ENCODE data around the gene JMJD6. TPM values are rescaled to one million over a fixed set of nuclear protein-coding genes. Genes with fewer than 3 reads are reported as not detected.

JMJD6 gene
- total RNA-seq, 1 experiment from 2014 or later = 28.9 TPM

GRCh38 chr17:76737676-76738467 is 11.5 kb upstream of the JMJD6 start, which contains the start of gene MFSD11:
Gene MFSD11, plus strand, starts transcription at chr17:76738119. Its CDS starts 234 bp downstream, at chr17:76738353.
- TF ChIP-seq, protein P1, sequence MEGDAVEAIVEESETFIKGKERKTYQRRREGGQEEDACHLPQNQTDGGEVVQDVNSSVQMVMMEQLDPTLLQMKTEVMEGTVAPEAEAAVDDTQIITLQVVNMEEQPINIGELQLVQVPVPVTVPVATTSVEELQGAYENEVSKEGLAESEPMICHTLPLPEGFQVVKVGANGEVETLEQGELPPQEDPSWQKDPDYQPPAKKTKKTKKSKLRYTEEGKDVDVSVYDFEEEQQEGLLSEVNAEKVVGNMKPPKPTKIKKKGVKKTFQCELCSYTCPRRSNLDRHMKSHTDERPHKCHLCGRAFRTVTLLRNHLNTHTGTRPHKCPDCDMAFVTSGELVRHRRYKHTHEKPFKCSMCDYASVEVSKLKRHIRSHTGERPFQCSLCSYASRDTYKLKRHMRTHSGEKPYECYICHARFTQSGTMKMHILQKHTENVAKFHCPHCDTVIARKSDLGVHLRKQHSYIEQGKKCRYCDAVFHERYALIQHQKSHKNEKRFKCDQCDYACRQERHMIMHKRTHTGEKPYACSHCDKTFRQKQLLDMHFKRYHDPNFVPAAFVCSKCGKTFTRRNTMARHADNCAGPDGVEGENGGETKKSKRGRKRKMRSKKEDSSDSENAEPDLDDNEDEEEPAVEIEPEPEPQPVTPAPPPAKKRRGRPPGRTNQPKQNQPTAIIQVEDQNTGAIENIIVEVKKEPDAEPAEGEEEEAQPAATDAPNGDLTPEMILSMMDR (conservative IDR thresholded peaks at IDR 0.05) = no peak
- DNase-seq = peak; percentile 98
- H4K91ac ChIP-seq (ENCODE audit: insufficient read length, low read depth, low read length) = peak within 1 kb of the TSS; percentile 79
- H3K27ac ChIP-seq (ENCODE audit: insufficient read length, low read depth, low read length) = peak within 1 kb of the TSS; percentile 78
- H3T11ph ChIP-seq (ENCODE audit: low read length) = peak within 1 kb of the TSS; percentile 98
- no peaks in the 10 kb centered on the region for H3K4me1 ChIP-seq (ENCODE audit: insufficient read depth, low read length)
- no peak within 1 kb of the TSS for H2BK20ac ChIP-seq (ENCODE audit: low read depth, low read length, poor library complexity, severe bottlenecking)
- H3K79me2 ChIP-seq (ENCODE audit: insufficient read depth, low read length) = peaks cover 17% of the 10 kb centered on the region; the same call in 1 of the 2 replicates
- Mint-ChIP-seq H3K27me3 (ENCODE audit: low read depth) (peaks cover 2% of the 10 kb centered on the region), H3K9me3 (peaks cover 3 to 7% of the 10 kb centered on the region in 2 experiments; a peak in 2 of 5 replicates), H3K36me3 (ENCODE audit: insufficient read depth in 1 of 3, low read depth in 3 of 3) (peaks cover 40 to 57% (median 43%) of the 10 kb centered on the region in 3 experiments), H3K4me3 (peak within 1 kb of the TSS; percentile 95 to 99), H3K4me1 (peaks cover 29 to 34% of the 10 kb centered on the region in 2 experiments), H3K27ac (peak within 1 kb of the TSS; percentile 100)
- peak within 1 kb of the TSS; percentile 71 for H3K4me2 ChIP-seq (ENCODE audit: insufficient read depth, insufficient read length, low read length)
- peak within 1 kb of the TSS; percentile 99 for H3K18ac ChIP-seq (ENCODE audit: insufficient read length, low read depth, low read length)
- H2BK15ac ChIP-seq (ENCODE audit: low read depth, low read length) = no peak within 1 kb of the TSS
- H3K79me1 ChIP-seq (ENCODE audit: insufficient read depth, low read depth, low read length, poor library complexity, severe bottlenecking) = no peaks in the 10 kb centered on the region
- peak within 1 kb of the TSS; percentile 99 for H3K14ac ChIP-seq (ENCODE audit: insufficient read depth, low read length)
- no peaks in the 10 kb centered on the region for H4K20me1 ChIP-seq (ENCODE audit: control insufficient read depth, insufficient read depth, insufficient read length)
- no peak within 1 kb of the TSS for H2AK5ac ChIP-seq (ENCODE audit: insufficient read length, low read length)
- H3K23ac ChIP-seq (ENCODE audit: insufficient read length, low read depth, low read length) = no peak within 1 kb of the TSS
- peak within 1 kb of the TSS; percentile 84 for H2BK5ac ChIP-seq (ENCODE audit: insufficient read length, low read length)
- no peaks in the 10 kb centered on the region for H3K27me3 ChIP-seq (ENCODE audit: insufficient read depth, low read length)
- peak within 1 kb of the TSS; percentile 97 for H2BK12ac ChIP-seq (ENCODE audit: insufficient read length, low read depth, low read length)
- H3K56ac ChIP-seq (ENCODE audit: insufficient read length, low read depth, low read length) = peak within 1 kb of the TSS; percentile 93
- no peak within 1 kb of the TSS for H2AFZ ChIP-seq (ENCODE audit: low read length)
- peak within 1 kb of the TSS; percentile 73 for H4K5ac ChIP-seq (ENCODE audit: insufficient read length, low read depth, low read length)
- no peak within 1 kb of the TSS for H4K8ac ChIP-seq (replicated peaks; ENCODE audit: insufficient read length, low read depth, low read length)
- WGBS (ENCODE audit: extremely low coverage, insufficient read length, low lambda C conversion rate) = no CpG with 5 or more reads among the region's 57 CpGs
- H3K9me3 ChIP-seq (ENCODE audit: control insufficient read depth, low read depth, low read length) = no peaks in the 10 kb centered on the region
- peak within 1 kb of the TSS; percentile 71 for H3K4ac ChIP-seq (ENCODE audit: low read depth, low read length)
- no peaks in the 10 kb centered on the region for H3K23me2 ChIP-seq (ENCODE audit: insufficient read length, low read depth, low read length, poor library complexity, severe bottlenecking)
- H3K9ac ChIP-seq (ENCODE audit: extremely low read depth, insufficient read length, low read length) = peak within 1 kb of the TSS; percentile 96
- H2BK120ac ChIP-seq (ENCODE audit: low read depth, low read length, poor library complexity, severe bottlenecking) = peak within 1 kb of the TSS; percentile 93

Data from H9 (cell line).